Measurements from ENCODE around the gene ZBTB7C. TPM values are rescaled to one million over a fixed set of nuclear protein-coding genes. Genes with fewer than 3 reads are reported as not detected.

The ZBTB7C gene
- total and polyA plus RNA-seq, 10 of the 15 experiments (the other 5 are each of a cell fraction or from before 2014, with no cell fraction given) = under 0.01 to 0.08 (median 0.01) TPM; not detected in 7

DNA sequence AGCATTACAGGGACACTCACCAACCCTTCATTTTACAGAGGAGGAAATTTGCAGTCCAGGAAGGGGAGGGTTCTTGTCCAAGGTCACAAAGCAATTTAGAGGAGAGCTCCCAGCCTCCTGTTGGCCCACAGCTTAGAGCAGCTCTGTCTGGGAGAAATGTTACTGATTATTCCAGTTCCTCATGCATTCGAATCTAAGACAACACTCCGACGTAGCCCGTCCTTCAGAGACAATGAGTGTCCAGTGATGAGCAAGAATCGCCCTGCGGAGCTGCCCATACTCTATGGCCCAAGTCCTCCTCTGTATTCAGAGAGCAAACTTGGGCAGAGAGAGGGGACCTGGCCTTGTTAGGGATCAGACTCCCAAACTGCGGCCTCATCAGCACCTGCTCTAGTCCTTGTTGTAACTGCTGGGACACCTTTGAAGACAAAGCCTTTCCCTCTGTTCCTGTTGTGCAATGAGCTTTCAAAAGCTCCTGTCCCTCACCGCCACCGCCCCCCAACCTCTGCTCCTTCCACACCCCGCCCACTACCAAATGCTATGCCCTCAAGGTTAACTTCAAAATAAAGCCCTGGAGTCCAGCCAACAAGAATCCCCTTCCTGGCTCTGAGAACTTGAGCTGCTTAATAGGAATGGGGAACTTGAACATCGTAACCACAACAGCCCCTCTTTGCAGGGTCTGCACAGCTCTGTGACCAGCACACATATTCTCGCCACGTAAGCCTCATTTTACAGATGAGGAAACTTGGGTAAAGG is 243.9 kb downstream of the ZBTB7C start (continued):
- TF ChIP-seq, protein P1, sequence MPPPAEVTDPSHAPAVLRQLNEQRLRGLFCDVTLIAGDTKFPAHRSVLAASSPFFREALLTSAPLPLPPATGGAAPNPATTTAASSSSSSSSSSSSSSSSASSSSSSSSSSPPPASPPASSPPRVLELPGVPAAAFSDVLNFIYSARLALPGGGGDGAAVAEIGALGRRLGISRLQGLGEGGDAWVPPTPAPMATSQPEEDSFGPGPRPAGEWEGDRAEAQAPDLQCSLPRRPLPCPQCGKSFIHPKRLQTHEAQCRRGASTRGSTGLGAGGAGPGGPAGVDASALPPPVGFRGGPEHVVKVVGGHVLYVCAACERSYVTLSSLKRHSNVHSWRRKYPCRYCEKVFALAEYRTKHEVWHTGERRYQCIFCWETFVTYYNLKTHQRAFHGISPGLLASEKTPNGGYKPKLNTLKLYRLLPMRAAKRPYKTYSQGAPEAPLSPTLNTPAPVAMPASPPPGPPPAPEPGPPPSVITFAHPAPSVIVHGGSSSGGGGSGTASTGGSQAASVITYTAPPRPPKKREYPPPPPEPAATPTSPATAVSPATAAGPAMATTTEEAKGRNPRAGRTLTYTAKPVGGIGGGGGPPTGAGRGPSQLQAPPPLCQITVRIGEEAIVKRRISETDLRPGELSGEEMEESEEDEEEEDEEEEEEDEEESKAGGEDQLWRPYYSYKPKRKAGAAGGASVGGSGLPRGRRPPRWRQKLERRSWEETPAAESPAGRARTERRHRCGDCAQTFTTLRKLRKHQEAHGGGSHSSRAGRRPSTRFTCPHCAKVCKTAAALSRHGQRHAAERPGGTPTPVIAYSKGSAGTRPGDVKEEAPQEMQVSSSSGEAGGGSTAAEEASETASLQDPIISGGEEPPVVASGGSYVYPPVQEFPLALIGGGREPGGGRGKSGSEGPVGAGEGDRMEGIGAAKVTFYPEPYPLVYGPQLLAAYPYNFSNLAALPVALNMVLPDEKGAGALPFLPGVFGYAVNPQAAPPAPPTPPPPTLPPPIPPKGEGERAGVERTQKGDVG (CRISPR knock-in tag; IDR thresholded peaks at IDR 0.05) = no peak
- TF ChIP-seq CBX5 (IDR thresholded peaks at IDR 0.05; ENCODE audit: low read depth) (no peak), SMAD5 (IDR thresholded peaks at IDR 0.05; ENCODE audit: low read depth) (no peak)
- TF ChIP-seq, protein P2, sequence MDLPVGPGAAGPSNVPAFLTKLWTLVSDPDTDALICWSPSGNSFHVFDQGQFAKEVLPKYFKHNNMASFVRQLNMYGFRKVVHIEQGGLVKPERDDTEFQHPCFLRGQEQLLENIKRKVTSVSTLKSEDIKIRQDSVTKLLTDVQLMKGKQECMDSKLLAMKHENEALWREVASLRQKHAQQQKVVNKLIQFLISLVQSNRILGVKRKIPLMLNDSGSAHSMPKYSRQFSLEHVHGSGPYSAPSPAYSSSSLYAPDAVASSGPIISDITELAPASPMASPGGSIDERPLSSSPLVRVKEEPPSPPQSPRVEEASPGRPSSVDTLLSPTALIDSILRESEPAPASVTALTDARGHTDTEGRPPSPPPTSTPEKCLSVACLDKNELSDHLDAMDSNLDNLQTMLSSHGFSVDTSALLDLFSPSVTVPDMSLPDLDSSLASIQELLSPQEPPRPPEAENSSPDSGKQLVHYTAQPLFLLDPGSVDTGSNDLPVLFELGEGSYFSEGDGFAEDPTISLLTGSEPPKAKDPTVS (IDR thresholded peaks at IDR 0.05; ENCODE audit: low read depth, low read length) = no peak

DNA sequence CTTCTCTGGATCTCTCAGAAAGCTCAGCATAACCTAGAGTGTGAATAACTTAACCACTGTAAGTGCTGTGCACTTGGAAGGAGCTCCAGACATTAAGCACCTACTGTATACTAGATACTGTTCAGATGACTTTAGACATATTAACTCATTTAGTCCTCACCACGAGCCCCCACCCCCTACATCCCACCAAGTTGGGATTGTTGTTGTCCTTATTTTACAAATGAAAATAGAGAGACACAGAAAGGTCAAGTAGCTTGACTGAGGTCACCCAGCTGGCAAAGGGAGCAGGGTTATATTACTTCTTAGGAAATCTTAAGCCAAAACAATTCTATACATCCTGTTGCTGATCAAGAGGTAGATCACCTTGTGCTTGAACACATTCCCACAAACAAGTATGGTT is 244.5 kb downstream of the ZBTB7C start:
- ChIA-PET CTCF (no interaction called here), SMC1A (ENCODE audit: uncharacterized antibody, unreplicated experiment) (no interaction called here), POLR2A (no interaction called here), RAD21 (ENCODE audit: unreplicated experiment) (no interaction called here)
- ATAC-seq (no peak), DNase-seq (ENCODE audit: low read depth, low spot score) (no peak), FAIRE-seq (no peak)
- TF ChIP-seq BMI1 (IDR thresholded peaks at IDR 0.05; ENCODE audit: borderline replicate concordance) (no peak), ESRRA (IDR thresholded peaks at IDR 0.05; ENCODE audit: low read length) (no peak), ZNF217 (IDR thresholded peaks at IDR 0.05) (no peak), KLF5 (IDR thresholded peaks at IDR 0.05; ENCODE audit: partially characterized antibody) (no peak), HCFC1 (IDR thresholded peaks at IDR 0.05; ENCODE audit: low read length) (no peak), ZNF384 (IDR thresholded peaks at IDR 0.05; ENCODE audit: borderline replicate concordance, low read depth, low read length) (no peak), EZH2 (IDR thresholded peaks at IDR 0.05; ENCODE audit: borderline replicate concordance, control insufficient read depth, low read depth, low read length) (no peak)
- TF ChIP-seq, protein P3, sequence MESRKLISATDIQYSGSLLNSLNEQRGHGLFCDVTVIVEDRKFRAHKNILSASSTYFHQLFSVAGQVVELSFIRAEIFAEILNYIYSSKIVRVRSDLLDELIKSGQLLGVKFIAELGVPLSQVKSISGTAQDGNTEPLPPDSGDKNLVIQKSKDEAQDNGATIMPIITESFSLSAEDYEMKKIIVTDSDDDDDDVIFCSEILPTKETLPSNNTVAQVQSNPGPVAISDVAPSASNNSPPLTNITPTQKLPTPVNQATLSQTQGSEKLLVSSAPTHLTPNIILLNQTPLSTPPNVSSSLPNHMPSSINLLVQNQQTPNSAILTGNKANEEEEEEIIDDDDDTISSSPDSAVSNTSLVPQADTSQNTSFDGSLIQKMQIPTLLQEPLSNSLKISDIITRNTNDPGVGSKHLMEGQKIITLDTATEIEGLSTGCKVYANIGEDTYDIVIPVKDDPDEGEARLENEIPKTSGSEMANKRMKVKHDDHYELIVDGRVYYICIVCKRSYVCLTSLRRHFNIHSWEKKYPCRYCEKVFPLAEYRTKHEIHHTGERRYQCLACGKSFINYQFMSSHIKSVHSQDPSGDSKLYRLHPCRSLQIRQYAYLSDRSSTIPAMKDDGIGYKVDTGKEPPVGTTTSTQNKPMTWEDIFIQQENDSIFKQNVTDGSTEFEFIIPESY (IDR thresholded peaks at IDR 0.05) = no peak
- Histone ChIP-seq H4K20me1 (ENCODE audit: control insufficient read depth, insufficient read depth) (no peaks in the 10 kb centered on the region), H3K9ac (ENCODE audit: control insufficient read depth, insufficient read depth, low read length) (no peak overlapping the region), H3K36me3 (ENCODE audit: control insufficient read depth in 2 of 2, insufficient read depth in 2 of 2, low read length in 1 of 2) (no peaks in the 10 kb centered on the region), H3K4me2 (ENCODE audit: control insufficient read depth, insufficient read depth) (no peak overlapping the region), H3K27ac (ENCODE audit: control insufficient read depth, insufficient read depth) (no peak overlapping the region), H3K27me3 (replicated peaks in 1 of 2; ENCODE audit: control insufficient read depth in 2 of 2, insufficient read depth in 2 of 2, low read length in 1 of 2) (peaks cover 14 to 16% of the 10 kb centered on the region in 2 experiments), H3K9me3 (replicated peaks; ENCODE audit: control insufficient read depth, insufficient read depth, low read length) (no peaks in the 10 kb centered on the region), H3K4me1 (ENCODE audit: control insufficient read depth, insufficient read depth, low read length) (no peaks in the 10 kb centered on the region), H3K79me2 (ENCODE audit: control insufficient read depth, insufficient read depth, low read length) (no peaks in the 10 kb centered on the region), H2AFZ (ENCODE audit: control insufficient read depth, low read depth, low read length) (no peak overlapping the region), H3K4me3 (no peak overlapping the region)
- 0% methylated on average over 1 of the region's 1 CpG for WGBS (ENCODE audit: insufficient coverage, insufficient replicate concordance, low lambda C conversion rate, missing lambda C conversion rate)
- in situ Hi-C loops (cut with MboI) = no loop called here
- intact Hi-C loops (cut with micrococcal nuclease; ENCODE audit: unreplicated experiment) = no loop called here
- no TSS peak for BruUV-seq (replicated peaks)

All from GM12878 (cell line).